Lung (tissue), 12 donors: ENCODE results near the gene CAMKK2. TPM values are rescaled to one million over a fixed set of nuclear protein-coding genes. Genes with fewer than 3 reads are reported as not detected.
"Not testable (repeated sequence)": the region's sequence is repeated elsewhere in the genome, so short reads cannot be mapped to it uniquely, and the experiment has no call there.

Experiments
- ATAC-seq: fragments of 200-7000 bp; cut with Tn5 transposase; one replicate; pipeline ENCODE4 v1.9.1; 2020; ENCODE audit warnings: moderate number of reproducible peaks; ENCODE audit not compliant: insufficient read depth, low FRiP score
- DNase-seq, 3 donors: peaks; one replicate each; pipeline ENCODE4 v3.0.0-alpha.2; 2013 to 2017
- H3K27ac ChIP-seq, 2 donors: one replicate each; pipeline ENCODE4 v1.5.1; 2013; ENCODE audit warnings: mild to moderate bottlenecking in 2 of 2, moderate library complexity in 2 of 2, control low read depth in 1 of 2, inconsistent platforms in 1 of 2, low read depth in 1 of 2, low read length in 1 of 2
- H3K27me3 ChIP-seq, 3 donors: one replicate each; pipeline ENCODE4 v1.5.1; 2013; ENCODE audit warnings: low read length in 2 of 3; ENCODE audit not compliant: control insufficient read depth in 3 of 3, insufficient read depth in 3 of 3
- H3K36me3 ChIP-seq, 4 donors: one replicate each; pipeline ENCODE4 v1.5.1; 2013; ENCODE audit warnings: low read length in 4 of 4, mild to moderate bottlenecking in 1 of 4, moderate library complexity in 1 of 4; ENCODE audit not compliant: control insufficient read depth in 4 of 4, insufficient read depth in 4 of 4
- H3K4me1 ChIP-seq, 5 donors: one replicate each; pipeline ENCODE4 v1.5.1; 2013; ENCODE audit warnings: low read length in 5 of 5, mild to moderate bottlenecking in 2 of 5, moderate library complexity in 1 of 5; ENCODE audit not compliant: control insufficient read depth in 5 of 5, insufficient read depth in 5 of 5
- H3K4me3 ChIP-seq: one replicate; pipeline ENCODE4 v1.5.1; 2013; ENCODE audit warnings: mild to moderate bottlenecking, control low read depth, moderate library complexity
- H3K9ac ChIP-seq, 2 donors: one replicate each; pipeline ENCODE4 v1.5.1; 2013; ENCODE audit warnings: low read length in 2 of 2, control low read depth in 1 of 2; ENCODE audit not compliant: insufficient read depth in 1 of 2
- H3K9me3 ChIP-seq, 4 donors: one replicate each; pipeline ENCODE4 v1.5.1; 2013; ENCODE audit warnings: low read length in 3 of 4, mild to moderate bottlenecking in 1 of 4, moderate library complexity in 1 of 4; ENCODE audit not compliant: control insufficient read depth in 4 of 4, insufficient read depth in 3 of 4
- WGBS, 2 donors: extraction: QIAGEN DNeasy Blood & Tissue Kit; methylation state at CpG; one replicate each; pipeline ENCODE4 v1.1.7; 2013; 5-methylcytosine and 5-hydroxymethylcytosine counted together
- polyA plus RNA-seq, 2 donors: library from polyadenylated mRNA; stranded (reverse); fragments of 200-250 nt; gene quantifications; one replicate each; pipeline ENCODE4 v1.2.1, GENCODE V29; 2013
- total RNA-seq, 2 donors: library from RNA; depleted of rRNA in 1 of 2; stranded (reverse); fragments of >200 nt in 1 of 2; gene quantifications; one replicate each; pipeline ENCODE4 v1.2.1, GENCODE V29; 2014 to 2021
- TF ChIP-seq, protein P1 (sequence below): IDR thresholded peaks from 2 replicates; pipeline ENCODE4 v1.5.1; 2012; ENCODE audit warnings: mild to moderate bottlenecking; ENCODE audit errors: control extremely low read depth, extremely low read depth
- donor health status: control.
- donor health status: control.
- donor health status: Bipolar disorder and iron deficiency.
- donor health status: healthy.
- donor health status: DM: yes; HTN: yes; CAD: no.

CAMKK2 gene
- total and polyA plus RNA-seq, 4 donors, result 12.0 to 46.3 (median 36.0) TPM

- H3K9ac ChIP-seq, result no peak overlapping the region
- H3K27me3 ChIP-seq, result no peaks in the 10 kb centered on the region
- H3K9me3 ChIP-seq, result no peaks in the 10 kb centered on the region
- no peak overlapping the region for H3K4me3 ChIP-seq
- TF ChIP-seq, protein P1, sequence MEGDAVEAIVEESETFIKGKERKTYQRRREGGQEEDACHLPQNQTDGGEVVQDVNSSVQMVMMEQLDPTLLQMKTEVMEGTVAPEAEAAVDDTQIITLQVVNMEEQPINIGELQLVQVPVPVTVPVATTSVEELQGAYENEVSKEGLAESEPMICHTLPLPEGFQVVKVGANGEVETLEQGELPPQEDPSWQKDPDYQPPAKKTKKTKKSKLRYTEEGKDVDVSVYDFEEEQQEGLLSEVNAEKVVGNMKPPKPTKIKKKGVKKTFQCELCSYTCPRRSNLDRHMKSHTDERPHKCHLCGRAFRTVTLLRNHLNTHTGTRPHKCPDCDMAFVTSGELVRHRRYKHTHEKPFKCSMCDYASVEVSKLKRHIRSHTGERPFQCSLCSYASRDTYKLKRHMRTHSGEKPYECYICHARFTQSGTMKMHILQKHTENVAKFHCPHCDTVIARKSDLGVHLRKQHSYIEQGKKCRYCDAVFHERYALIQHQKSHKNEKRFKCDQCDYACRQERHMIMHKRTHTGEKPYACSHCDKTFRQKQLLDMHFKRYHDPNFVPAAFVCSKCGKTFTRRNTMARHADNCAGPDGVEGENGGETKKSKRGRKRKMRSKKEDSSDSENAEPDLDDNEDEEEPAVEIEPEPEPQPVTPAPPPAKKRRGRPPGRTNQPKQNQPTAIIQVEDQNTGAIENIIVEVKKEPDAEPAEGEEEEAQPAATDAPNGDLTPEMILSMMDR, result no peak
- H3K36me3 ChIP-seq, result peaks cover 2 to 40% (median 5%) of the 10 kb centered on the region in 4 donors
- DNase-seq (no peak), ATAC-seq (no peak)
- 86 to 93% methylated on average over 16 of the region's 16 CpGs for WGBS, 2 donors
- no peak overlapping the region for H3K27ac ChIP-seq
- no peaks in the 10 kb centered on the region for H3K4me1 ChIP-seq
Observed at GRCh38 chr12:121232163-121232562, 64.3 kb downstream of the CAMKK2 start.

DNA sequence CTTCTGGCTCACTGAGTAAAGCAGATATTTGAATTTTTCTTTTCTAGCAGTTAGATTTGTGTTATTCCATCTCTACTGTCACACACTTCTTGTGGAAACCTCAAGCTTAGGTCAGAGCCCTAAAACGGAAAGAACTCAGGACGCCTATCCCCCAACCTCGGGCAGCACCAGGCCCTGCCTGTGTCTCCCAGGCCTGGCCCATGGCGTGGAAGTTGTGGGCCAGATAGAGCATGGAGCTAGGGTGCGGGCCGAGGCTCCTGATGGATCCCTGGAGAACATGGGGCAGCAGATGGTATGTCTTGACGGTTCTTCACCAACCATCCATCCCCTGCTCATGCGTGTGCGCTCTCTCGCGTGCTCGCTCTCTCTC, 66.0 kb downstream of the CAMKK2 start:
- TF ChIP-seq, protein P1, result no peak
- Histone ChIP-seq H3K27ac (no peak overlapping the region), H3K36me3 (peaks cover 0 to 34% (median 1%) of the 10 kb centered on the region in 4 donors), H3K9ac (no peak overlapping the region), H3K4me3 (no peak overlapping the region), H3K27me3 (no peaks in the 10 kb centered on the region), H3K4me1 (no peaks in the 10 kb centered on the region), H3K9me3 (no peaks in the 10 kb centered on the region)
- whole genome bisulfite sequencing, 2 donors, result 91 to 92% methylated on average over 12 of the region's 12 CpGs
- ATAC-seq, result no peak
- no peak for DNase-seq

- not testable (repeated sequence) for H3K9me3 ChIP-seq, H3K27me3 ChIP-seq, H3K9ac ChIP-seq, H3K4me3 ChIP-seq, H3K27ac ChIP-seq, H3K4me1 ChIP-seq
- peak; percentile 70 to 81 (median 76) for DNase-seq
- 40 to 44% methylated on average over 19 of the region's 19 CpGs for WGBS, 2 donors
- H3K36me3 ChIP-seq, result peaks cover 0 to 34% (median 1%) of the 10 kb centered on the region in 4 donors
- peak; percentile 67 for ATAC-seq
- TF ChIP-seq, protein P1, result peak; percentile 68
Observed at GRCh38 chr12:121229826-121230537, 66.5 kb downstream of the CAMKK2 start.
